ENCODE measurements around the gene ELF1.
A peak's percentile ranks its signal among the peaks of the same experiment; 100 is the strongest.

Gene ELF1

DNA sequence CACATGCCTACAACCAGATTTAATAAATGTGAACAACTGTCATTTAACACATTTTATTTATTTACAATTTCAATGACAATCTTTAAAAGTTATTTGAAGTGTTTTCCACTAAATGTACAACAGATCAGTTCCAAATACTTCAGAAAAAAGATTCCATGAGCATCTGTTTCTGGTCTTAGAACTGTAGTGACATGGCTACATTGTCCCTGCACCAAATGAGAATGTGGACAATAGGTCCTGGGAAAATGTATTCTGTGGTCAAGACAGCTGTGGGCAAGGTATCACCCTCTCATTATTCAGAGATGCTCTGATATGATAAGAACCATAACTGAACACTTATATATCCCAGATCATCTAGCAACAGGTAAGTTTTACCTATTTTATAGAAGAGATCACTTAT lies 43.7 kb downstream of the ELF1 start:
- no peaks in the 10 kb centered on the region for H4K20me1 ChIP-seq (ENCODE audit: insufficient read depth, low read length)
- peaks cover 100% of the 10 kb centered on the region for H3K79me2 ChIP-seq (ENCODE audit: low read length)
- peak overlapping the region; percentile 9; the same call in 1 of the 2 replicates for H3K4me2 ChIP-seq (ENCODE audit: low read depth, low read length)

DNA sequence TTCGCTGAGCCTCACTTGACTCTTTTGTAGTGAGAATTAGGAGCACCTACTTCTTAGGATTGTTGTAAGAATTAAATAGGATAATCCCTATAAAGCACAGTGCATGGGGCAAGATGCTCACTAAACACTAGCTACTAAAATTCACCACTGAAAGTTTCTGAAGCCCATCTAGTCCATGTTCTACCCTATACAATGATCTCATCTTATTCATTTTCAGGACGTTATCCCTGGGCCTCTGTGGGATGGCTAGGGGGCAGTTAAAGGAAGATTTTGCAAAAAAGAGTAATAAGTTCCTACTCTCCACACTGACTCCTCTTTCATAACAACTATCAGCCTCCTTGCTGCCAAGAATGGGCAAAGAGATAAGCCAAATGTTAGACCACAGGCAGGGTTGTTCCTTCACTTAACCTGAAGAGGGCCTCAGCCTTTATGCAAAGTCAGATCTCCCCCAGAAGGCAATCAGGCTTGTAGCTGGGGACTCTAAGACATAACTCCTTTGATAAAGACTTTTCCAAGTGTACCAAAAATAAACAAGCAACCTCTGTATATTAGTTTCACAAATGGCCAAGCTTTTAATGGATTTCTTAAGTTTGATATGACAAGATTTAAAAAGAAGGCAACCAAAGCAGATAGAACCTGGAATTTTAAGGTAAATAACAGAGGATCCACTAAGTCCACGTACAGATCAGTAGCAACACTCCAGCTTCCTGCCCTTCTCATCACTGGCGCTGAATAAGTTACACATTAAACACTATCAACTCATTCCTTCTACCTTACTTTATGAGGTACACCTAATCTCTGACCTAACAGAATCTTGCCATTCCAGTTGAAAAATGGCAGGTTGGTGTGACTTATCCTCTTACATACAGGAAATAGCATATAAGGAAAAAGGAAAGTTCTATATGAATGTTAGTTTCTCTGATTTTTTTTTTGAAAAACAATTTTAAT lies 44.4 kb downstream of the ELF1 start:
- Histone ChIP-seq H3K79me2 (ENCODE audit: low read length) (peaks cover 100% of the 10 kb centered on the region), H3K9me2 (replicated peaks; ENCODE audit: insufficient read depth, low read length) (no peaks in the 10 kb centered on the region), H3K9me3 (replicated peaks; ENCODE audit: insufficient read depth, low read length) (no peaks in the 10 kb centered on the region), H3K4me1 (ENCODE audit: low read length) (peaks cover 53% of the 10 kb centered on the region), H3K4me2 (ENCODE audit: low read depth, low read length) (peak overlapping the region; percentile 9), H3K36me3 (replicated peaks; ENCODE audit: insufficient read depth, low read length) (no peaks in the 10 kb centered on the region), H3K27me3 (replicated peaks; ENCODE audit: insufficient read depth, low read length) (no peaks in the 10 kb centered on the region), H3K9ac (ENCODE audit: low read length) (no peak overlapping the region), H3K4me3 (ENCODE audit: low read length) (no peak overlapping the region), H2AFZ (ENCODE audit: low read length) (no peak overlapping the region), H3F3A (ENCODE audit: insufficient read depth, low read length) (0 out of 2 replicates have a peak, but pooled peaks cover 4% of the 10 kb centered on the region), H4K20me1 (ENCODE audit: insufficient read depth, low read length) (no peaks in the 10 kb centered on the region), H3K27ac (ENCODE audit: low read length) (peak overlapping the region; percentile 27; the same call in 1 of the 2 replicates)
- TF ChIP-seq CTCF (IDR thresholded peaks at IDR 0.05; ENCODE audit: low read length): peak; percentile 51
- TF ChIP-seq EZH2phosphoT487 (IDR thresholded peaks at IDR 0.05; ENCODE audit: low read length): no peak
- DNase-seq: peak; percentile 43

More for the DNA sequence above, 43.7 kb downstream of the ELF1 start:
- H3K9me2 ChIP-seq (replicated peaks; ENCODE audit: insufficient read depth, low read length): no peaks in the 10 kb centered on the region
- no peaks in the 10 kb centered on the region for H3K27me3 ChIP-seq (replicated peaks; ENCODE audit: insufficient read depth, low read length)
- no peaks in the 10 kb centered on the region for H3K36me3 ChIP-seq (replicated peaks; ENCODE audit: insufficient read depth, low read length)
- H2AFZ ChIP-seq (ENCODE audit: low read length): no peak overlapping the region
- H3K27ac ChIP-seq (ENCODE audit: low read length): no peak overlapping the region
- H3F3A ChIP-seq (ENCODE audit: insufficient read depth, low read length): 0 out of 2 replicates have a peak, but pooled peaks cover 4% of the 10 kb centered on the region
- no peak overlapping the region for H3K9ac ChIP-seq (ENCODE audit: low read length)
- peaks cover 49% of the 10 kb centered on the region for H3K4me1 ChIP-seq (ENCODE audit: low read length)
- DNase-seq: no peak
- H3K4me3 ChIP-seq (ENCODE audit: low read length): no peak overlapping the region
- no peaks in the 10 kb centered on the region for H3K9me3 ChIP-seq (replicated peaks; ENCODE audit: insufficient read depth, low read length)
- no peak for TF ChIP-seq EZH2 (optimal IDR thresholded peaks at IDR 0.05; ENCODE audit: low read depth, low read length)

GRCh38 chr13:40973409-40973808 lies 45.7 kb downstream of the ELF1 start:
- Histone ChIP-seq H3K9me3 (replicated peaks; ENCODE audit: insufficient read depth, low read length) (no peaks in the 10 kb centered on the region), H3K9me2 (replicated peaks; ENCODE audit: insufficient read depth, low read length) (no peaks in the 10 kb centered on the region), H3K27me3 (replicated peaks; ENCODE audit: insufficient read depth, low read length) (no peaks in the 10 kb centered on the region), H3F3A (ENCODE audit: insufficient read depth, low read length) (0 out of 2 replicates have a peak, but pooled peaks cover 4% of the 10 kb centered on the region), H3K4me2 (ENCODE audit: low read depth, low read length) (peak overlapping the region; percentile 52; the same call in 1 of the 2 replicates), H3K4me3 (ENCODE audit: low read length) (no peak overlapping the region), H3K4me1 (ENCODE audit: low read length) (peaks cover 52% of the 10 kb centered on the region), H3K9ac (ENCODE audit: low read length) (no peak overlapping the region), H4K20me1 (ENCODE audit: insufficient read depth, low read length) (0 out of 2 replicates have a peak, but pooled peaks cover 3% of the 10 kb centered on the region), H3K27ac (ENCODE audit: low read length) (peak overlapping the region; percentile 13; the same call in 1 of the 2 replicates), H3K36me3 (replicated peaks; ENCODE audit: insufficient read depth, low read length) (no peaks in the 10 kb centered on the region), H2AFZ (ENCODE audit: low read length) (no peak overlapping the region), H3K79me2 (ENCODE audit: low read length) (peaks cover 100% of the 10 kb centered on the region)
- no peak for DNase-seq
- TF ChIP-seq EZH2phosphoT487 (IDR thresholded peaks at IDR 0.05; ENCODE audit: low read length) (no peak), EZH2 (optimal IDR thresholded peaks at IDR 0.05; ENCODE audit: low read depth, low read length) (no peak), CTCF (IDR thresholded peaks at IDR 0.05; ENCODE audit: low read length) (no peak)

Data from MM.1S (cell line).